ENCODE data around the gene SPDYE5. TPM values are rescaled to one million over a fixed set of nuclear protein-coding genes. Genes with fewer than 3 reads are reported as not detected.
A peak's percentile ranks its signal among the peaks of the same experiment; 100 is the strongest.
"Not testable (repeated sequence)": the region's sequence is repeated elsewhere in the genome, so short reads cannot be mapped to it uniquely, and the experiment has no call there.

Gene SPDYE5, protein sequence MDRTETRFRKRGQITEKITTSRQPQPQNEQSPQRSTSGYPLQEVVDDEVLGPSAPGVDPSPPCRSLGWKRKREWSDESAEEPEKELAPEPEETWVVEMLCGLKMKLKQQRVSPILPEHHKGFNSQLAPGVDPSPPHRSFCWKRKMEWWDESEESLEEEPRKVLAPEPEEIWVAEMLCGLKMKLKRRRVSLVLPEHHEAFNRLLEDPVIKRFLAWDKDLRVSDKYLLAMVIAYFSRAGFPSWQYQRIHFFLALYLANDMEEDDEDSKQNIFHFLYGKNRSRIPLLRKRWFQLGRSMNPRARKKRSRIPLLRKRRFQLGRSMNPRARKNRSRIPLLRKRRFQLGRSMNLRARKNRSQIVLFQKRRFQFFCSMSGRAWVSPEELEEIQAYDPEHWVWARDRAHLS
- 0.16 and 1.2 TPM in 2 replicates for total RNA-seq (2011; cell fraction: chromatin; rRNA removed; ENCODE audit: low replicate concordance)
- total RNA-seq (2011; cell fraction: nucleolus; rRNA removed), result 0.17 TPM in 1 of 2 replicates, not detected in the other
- 0.23 TPM in 1 of 2 replicates, not detected in the other for total RNA-seq (2011; cell fraction: nucleoplasm; rRNA removed)
- total RNA-seq (2014; rRNA removed), result not detected in 2 replicates
- 0.07 TPM in 1 of 2 replicates, not detected in the other for total RNA-seq (2014; rRNA removed; fragmentation: Illumina TruSeq; extraction: Trizol)
- not detected in 2 replicates for total RNA-seq (2015; rRNA removed; fragmentation: Illumina TruSeq; extraction: Trizol)
- 0.09 TPM in 1 of 2 replicates, not detected in the other for total RNA-seq (2021)
- not detected in 2 replicates for polyA plus RNA-seq (2011; rRNA removed)
- polyA plus RNA-seq (2011; cell fraction: cytosol; rRNA removed), result 0.03 TPM in 1 of 2 replicates, not detected in the other
- polyA plus RNA-seq (2011; cell fraction: nucleus; rRNA removed), result 0.04 TPM in 1 of 2 replicates, not detected in the other
- polyA plus RNA-seq (2012), result 0.55 and 0.72 TPM in 2 replicates
- polyA plus RNA-seq (2014; fragmentation: Illumina TruSeq; extraction: Trizol), result not detected in 2 replicates
- polyA plus RNA-seq (2014; fragmentation: Nextera tagmentation; extraction: Ambion mirVana), result under 1 TPM; 0.13 to 0.28 TPM
- not detected in 2 replicates for polyA plus RNA-seq (2014; rRNA removed)
- not detected in 2 replicates for polyA minus RNA-seq (2011; rRNA and poly(A)+ RNA removed)
- not detected in 2 replicates for polyA minus RNA-seq (2011; cell fraction: cytosol; rRNA and poly(A)+ RNA removed)
- polyA minus RNA-seq (2011; cell fraction: nucleus; rRNA and poly(A)+ RNA removed), result not detected in 2 replicates
- Bru-seq, nascent RNA, result percentile 12 among the genes with signal in this experiment
- BruChase-seq, experiment 1, labeled RNA remaining after a 2-hour chase, result percentile 12 among the genes with signal in this experiment
- BruChase-seq, experiment 2, labeled RNA remaining after a 6-hour chase, result not detected
- long read RNA-seq, experiment 1, partial matches to known transcripts, result 0 of 16 reads
- long read RNA-seq, experiment 1, other reads (novel, unspliced or antisense), result 16 of 16 reads
- long read RNA-seq, experiment 2, result 0 reads
- long read RNA-seq, experiment 3, partial matches to known transcripts, result 0 of 2 reads
- long read RNA-seq, experiment 3, other reads (novel, unspliced or antisense), result 2 of 2 reads

DNA sequence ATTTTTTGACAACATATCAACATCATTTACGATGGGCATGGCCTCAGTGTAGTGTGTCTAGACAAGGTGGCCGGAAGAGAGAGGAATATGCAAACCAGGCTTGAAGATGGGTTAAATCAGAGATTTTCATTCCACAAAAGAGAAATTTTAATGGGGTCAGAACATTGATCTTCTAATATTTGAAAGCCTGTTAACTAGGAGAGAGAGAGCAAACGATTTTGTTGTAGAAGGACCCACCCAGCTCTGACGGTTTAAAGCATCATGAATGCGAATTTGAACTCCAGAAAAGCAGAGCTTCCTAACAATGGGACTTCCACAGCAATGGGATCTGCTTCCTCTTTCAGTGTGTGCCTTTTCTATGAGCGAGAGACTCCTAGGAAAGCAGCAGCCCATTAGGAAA lies at the start of gene SPDYE5:
SPDYE5 (plus strand) TSS at position 301 of the 400 bp plus-strand sequence. CDS start 1,728 bp downstream, outside the sequence.
- H3K27ac ChIP-seq (ENCODE audit: extremely low read depth, low read depth, low read length); H3K4me2 ChIP-seq (ENCODE audit: insufficient read depth, low read length); POLR2A ChIA-PET; BruUV-seq (replicated peaks); H3K9me3 ChIP-seq (replicated peaks; ENCODE audit: control insufficient read depth, insufficient read depth, low read depth, low read length); H2AFZ ChIP-seq (ENCODE audit: low read depth, low read length); H3K36me3 ChIP-seq (ENCODE audit: control insufficient read depth, insufficient read depth, low read length); H3K27me3 ChIP-seq (ENCODE audit: control insufficient read depth in 2 of 2, insufficient read depth in 2 of 2, low read length in 2 of 2); in situ Hi-C loops (cut with MboI); H3K4me3 ChIP-seq; H3K9ac ChIP-seq (ENCODE audit: insufficient read depth in 1 of 2, low read depth in 2 of 2, low read length in 2 of 2); intact Hi-C loops (cut with micrococcal nuclease); ATAC-seq; FAIRE-seq; H3K9me1 ChIP-seq (ENCODE audit: control insufficient read depth, insufficient read depth, low read length); DNase-seq (ENCODE audit: extremely low read depth in 1 of 4, low spot score in 3 of 4); H4K20me1 ChIP-seq (replicated peaks; ENCODE audit: control insufficient read depth, insufficient read depth, low read length); H3K79me2 ChIP-seq (ENCODE audit: control insufficient read depth, insufficient read depth, low read length); CTCF ChIA-PET (ENCODE audit: low intra/inter-chr PET ratio); H3K4me1 ChIP-seq (replicated peaks in 1 of 2; ENCODE audit: control insufficient read depth in 2 of 2, insufficient read depth in 2 of 2, low read length in 2 of 2): not testable (repeated sequence)
- 45% methylated on average over 3 of the region's 6 CpGs for WGBS (ENCODE audit: insufficient coverage, low coverage, missing lambda C conversion rate)

All from K562 (cell line).